Trophoblast cell (in vitro differentiated cells and primary cell): ENCODE measurements around the gene MCEE. TPM values are rescaled to one million over a fixed set of nuclear protein-coding genes. Genes with fewer than 3 reads are reported as not detected.
"Not testable (repeated sequence)": the region's sequence is repeated elsewhere in the genome, so short reads cannot be mapped to it uniquely, and the experiment has no call there.

Experiments
- DNase-seq, 2 donors: peaks; one replicate each; pipeline ENCODE4 v3.0.0-alpha.2; 2016
- H2AFZ ChIP-seq: 2 replicates; pipeline ENCODE4 v1.6.1; 2013; ENCODE audit warnings: low read length, moderate library complexity, mild to moderate bottlenecking; ENCODE audit not compliant: insufficient read depth, poor library complexity
- H2AK5ac ChIP-seq: 2 replicates; pipeline ENCODE4 v1.6.1; 2013; ENCODE audit warnings: mild to moderate bottlenecking, low read length
- H2BK120ac ChIP-seq: 2 replicates; pipeline ENCODE4 v1.6.1; 2013; ENCODE audit warnings: low read length, mild to moderate bottlenecking, moderate library complexity; ENCODE audit not compliant: insufficient read depth, poor library complexity
- H2BK12ac ChIP-seq: 2 replicates; pipeline ENCODE4 v1.6.1; 2013; ENCODE audit warnings: mild to moderate bottlenecking, low read length, moderate library complexity
- H2BK5ac ChIP-seq: 2 replicates; pipeline ENCODE4 v1.6.1; 2013; ENCODE audit warnings: low read length, low read depth, moderate library complexity, mild to moderate bottlenecking; ENCODE audit not compliant: poor library complexity
- H3K14ac ChIP-seq: 2 replicates; pipeline ENCODE4 v1.6.1; 2013; ENCODE audit warnings: mild to moderate bottlenecking, low read length
- H3K18ac ChIP-seq: 2 replicates; pipeline ENCODE4 v1.6.1; 2013; ENCODE audit warnings: mild to moderate bottlenecking, low read length
- H3K23ac ChIP-seq: 2 replicates; pipeline ENCODE4 v1.6.1; 2013; ENCODE audit warnings: low read length
- H3K27ac ChIP-seq: 2 replicates; pipeline ENCODE4 v1.5.1; 2013; ENCODE audit warnings: low read depth, mild to moderate bottlenecking, inconsistent platforms, low read length, moderate library complexity
- H3K27me3 ChIP-seq: 2 replicates; pipeline ENCODE4 v1.6.1; 2013; ENCODE audit warnings: inconsistent platforms, mild to moderate bottlenecking, low read length, moderate library complexity; ENCODE audit not compliant: insufficient read depth
- H3K36me3 ChIP-seq, 2 experiments: 1 replicate in 1 of 2; 2 replicates in 1 of 2; pipeline ENCODE4 v1.6.1; 2013; ENCODE audit warnings: low read length in 2 of 2, mild to moderate bottlenecking in 2 of 2, moderate library complexity in 1 of 2; ENCODE audit not compliant: insufficient read depth in 2 of 2, control insufficient read depth in 1 of 2
- H3K4ac ChIP-seq: 2 replicates; pipeline ENCODE4 v1.6.1; 2013; ENCODE audit warnings: low read depth, mild to moderate bottlenecking, low read length, moderate library complexity
- H3K4me1 ChIP-seq, 2 experiments: 1 replicate in 1 of 2; 2 replicates in 1 of 2; pipeline ENCODE4 v1.6.1; 2013; ENCODE audit warnings: low read length in 2 of 2, mild to moderate bottlenecking in 2 of 2, moderate library complexity in 1 of 2; ENCODE audit not compliant: insufficient read depth in 2 of 2, control insufficient read depth in 1 of 2
- H3K4me2 ChIP-seq: 2 replicates; pipeline ENCODE4 v1.6.1; 2013; ENCODE audit warnings: inconsistent platforms, mild to moderate bottlenecking, low read length, moderate library complexity
- H3K4me3 ChIP-seq: 2 replicates; pipeline ENCODE4 v1.5.1; 2013; ENCODE audit warnings: mild to moderate bottlenecking, low read depth, low read length, inconsistent platforms
- H3K79me1 ChIP-seq: one replicate; pipeline ENCODE4 v1.6.1; 2013; ENCODE audit warnings: low read length
- H3K79me2 ChIP-seq: 2 replicates; pipeline ENCODE4 v1.6.1; 2013; ENCODE audit warnings: low read length, mild to moderate bottlenecking; ENCODE audit not compliant: control insufficient read depth, insufficient read depth, poor library complexity
- H3K9ac ChIP-seq: 2 replicates; pipeline ENCODE4 v1.6.1; 2013; ENCODE audit warnings: mild to moderate bottlenecking, low read length
- H3K9me3 ChIP-seq: 2 replicates; pipeline ENCODE4 v1.6.1; 2013; ENCODE audit warnings: low read depth, mild to moderate bottlenecking, control low read depth, inconsistent platforms, low read length; ENCODE audit not compliant: insufficient read depth
- H4K12ac ChIP-seq: 2 replicates; pipeline ENCODE4 v1.6.1; 2013; ENCODE audit warnings: low read depth, mild to moderate bottlenecking, low read length, moderate library complexity
- H4K8ac ChIP-seq: 2 replicates; pipeline ENCODE4 v1.6.1; 2013; ENCODE audit warnings: low read depth, mild to moderate bottlenecking, low read length, moderate library complexity
- H4K91ac ChIP-seq: one replicate; pipeline ENCODE4 v1.6.1; 2013; ENCODE audit warnings: low read depth, mild to moderate bottlenecking, low read length, moderate library complexity
- WGBS: extraction: QIAGEN DNeasy Blood & Tissue Kit; methylation state at CpG from one replicate; pipeline ENCODE4 v1.1.7; 2013; ENCODE audit warnings: missing lambda C conversion rate; ENCODE audit not compliant: insufficient read length, insufficient coverage; ENCODE audit errors: extremely low coverage; 5-methylcytosine and 5-hydroxymethylcytosine counted together
- polyA plus RNA-seq: library from polyadenylated mRNA; stranded (reverse); fragments of 200-250 nt; gene quantifications from 2 replicates; pipeline ENCODE4 v1.2.3, GENCODE V29; 2013

The MCEE gene
- polyA plus RNA-seq = 20.1 and 20.4 TPM in 2 replicates

DNA sequence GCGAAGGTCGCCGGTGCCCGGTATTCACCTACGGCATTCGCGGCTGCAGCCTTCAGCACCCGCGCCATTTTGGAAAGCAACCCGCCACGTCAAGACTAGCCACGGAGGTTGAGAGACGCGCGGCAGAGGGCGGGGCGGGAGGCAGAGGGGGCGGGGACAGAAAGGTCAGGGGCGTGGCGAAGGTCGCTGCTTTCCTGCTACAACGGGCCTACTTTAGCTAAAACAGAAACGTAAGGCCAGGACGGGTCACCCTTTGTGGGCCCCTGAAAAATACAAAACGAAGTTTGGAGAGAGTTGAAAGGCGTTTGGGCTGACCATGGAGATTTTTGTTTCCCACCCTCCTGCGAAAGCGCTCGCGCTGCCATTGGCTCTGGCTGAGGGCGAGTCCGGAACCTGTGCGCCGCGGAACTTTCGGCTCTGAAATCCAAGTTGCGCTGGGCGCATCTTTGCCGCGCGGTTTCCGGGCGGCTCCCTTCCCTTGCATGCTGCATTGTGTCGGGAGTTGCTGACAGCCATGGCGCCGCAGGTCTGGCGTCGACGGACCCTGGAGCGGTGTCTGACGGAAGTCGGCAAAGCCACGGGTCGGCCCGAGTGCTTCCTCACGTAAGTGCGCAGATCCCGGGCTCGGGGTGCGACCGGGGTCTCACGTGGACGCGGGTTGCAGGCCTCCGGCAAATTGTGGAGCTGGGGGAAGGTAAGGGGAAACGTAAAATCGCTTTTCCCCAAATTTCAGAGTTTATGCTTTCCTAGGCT lies at the start of gene MCEE, which contains the start of gene MPHOSPH10:
MCEE (minus strand) TSS at position 78 of the 753 bp plus-strand sequence; CDS start at position 68, 10 bp downstream.
MPHOSPH10 (plus strand) TSS at position 483 of the 753 bp plus-strand sequence; CDS start at position 515, 32 bp downstream.
- Histone ChIP-seq H2AK5ac (peak within 1 kb of the TSS; percentile 75), H3K4me3 (peak within 1 kb of the TSS; percentile 82), H3K27ac (peak within 1 kb of the TSS; percentile 90), H2BK12ac (peak within 1 kb of the TSS; percentile 18), H3K36me3 (peaks cover 7 to 8% of the 10 kb centered on the region in 2 experiments), H3K14ac (peak within 1 kb of the TSS; percentile 92), H3K4me1 (peaks cover 6 to 7% of the 10 kb centered on the region in 2 experiments), H3K18ac (peak within 1 kb of the TSS; percentile 86), H2BK5ac (peak within 1 kb of the TSS; percentile 85), H3K23ac (no peak within 1 kb of the TSS), H3K79me1 (peaks cover 11% of the 10 kb centered on the region), H2AFZ (peak within 1 kb of the TSS; percentile 96), H3K79me2 (peaks cover 8% of the 10 kb centered on the region), H3K9me3 (no peaks in the 10 kb centered on the region), H2BK120ac (peak within 1 kb of the TSS; percentile 86), H4K91ac (peak within 1 kb of the TSS; percentile 94), H3K27me3 (no peaks in the 10 kb centered on the region), H3K4me2 (peak within 1 kb of the TSS; percentile 67), H4K8ac (peak within 1 kb of the TSS; percentile 89), H3K4ac (peak within 1 kb of the TSS; percentile 91), H3K9ac (peak within 1 kb of the TSS; percentile 88), H4K12ac (peak within 1 kb of the TSS; percentile 86)
- peak; percentile 91 to 95 for DNase-seq
- no CpG with 5 or more reads among the region's 67 CpGs for WGBS

DNA sequence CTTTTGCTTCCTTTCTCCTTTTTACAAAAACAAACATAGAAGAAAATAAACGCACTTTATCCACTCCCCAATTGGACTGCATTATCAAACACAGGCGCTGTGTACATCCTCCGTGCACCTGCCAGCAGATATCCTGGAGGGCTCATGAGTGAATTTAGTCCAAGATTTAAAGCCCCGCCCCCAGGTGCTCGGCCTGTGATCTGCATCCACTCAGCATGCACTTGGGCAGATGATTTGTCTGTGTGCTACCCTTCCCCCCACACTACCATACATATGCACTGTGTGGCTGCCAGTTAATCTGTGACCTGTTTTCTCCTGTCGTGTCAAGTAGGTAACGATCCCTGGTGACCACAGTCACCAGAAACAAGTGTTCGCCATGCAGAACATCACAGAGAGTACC lies 48.8 kb upstream of the MCEE start:
- not testable (repeated sequence) for H2AFZ ChIP-seq, DNase-seq, H2AK5ac ChIP-seq, H2BK12ac ChIP-seq, H3K79me2 ChIP-seq, H2BK120ac ChIP-seq, H4K12ac ChIP-seq, H3K9me3 ChIP-seq, H3K36me3 ChIP-seq, H3K14ac ChIP-seq, H3K4me1 ChIP-seq, H3K4me2 ChIP-seq, H4K8ac ChIP-seq, H3K4ac ChIP-seq, H3K4me3 ChIP-seq, H3K18ac ChIP-seq, H4K91ac ChIP-seq, H3K27me3 ChIP-seq, H2BK5ac ChIP-seq, H3K27ac ChIP-seq, H3K79me1 ChIP-seq, H3K9ac ChIP-seq
- WGBS = no CpG with 5 or more reads among the region's 8 CpGs
- H3K23ac ChIP-seq = peak overlapping the region; percentile 81

GRCh38 chr2:71174207-71174606 lies 44.2 kb upstream of the MCEE start:
- no peaks in the 10 kb centered on the region for H3K27me3 ChIP-seq

DNA sequence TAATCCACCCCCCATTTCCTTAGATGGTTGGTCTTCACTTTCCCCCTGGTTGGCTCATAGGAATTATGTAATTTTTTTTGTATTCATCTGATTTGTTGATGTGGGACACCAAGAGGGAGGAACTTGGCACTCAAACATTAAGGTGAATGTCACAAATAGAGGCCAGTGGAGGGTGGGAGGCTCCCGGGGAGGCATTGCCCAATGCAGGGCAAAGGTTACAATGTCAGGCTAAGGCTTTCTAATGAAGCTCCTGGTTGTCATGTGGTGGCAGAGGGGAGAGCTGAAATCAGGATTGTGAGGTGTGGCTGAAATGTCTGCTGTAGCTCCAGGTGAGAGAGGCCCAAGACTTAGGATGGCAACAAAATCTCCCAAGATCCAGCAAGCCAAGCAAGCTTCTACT lies 43.1 kb upstream of the MCEE start:
- H3K23ac ChIP-seq = no peak overlapping the region
- no peak overlapping the region for H2AFZ ChIP-seq
- no peak overlapping the region for H4K91ac ChIP-seq
- no peak overlapping the region for H2AK5ac ChIP-seq
- no peaks in the 10 kb centered on the region for H3K9me3 ChIP-seq
- no peak overlapping the region for H2BK5ac ChIP-seq
- H3K4me2 ChIP-seq = no peak overlapping the region
- H3K18ac ChIP-seq = no peak overlapping the region
- no peak overlapping the region for H2BK12ac ChIP-seq
- H3K36me3 ChIP-seq = no peaks in the 10 kb centered on the region
- H2BK120ac ChIP-seq = no peak overlapping the region
- no peak overlapping the region for H3K27ac ChIP-seq
- H3K79me1 ChIP-seq = no peaks in the 10 kb centered on the region
- no peak overlapping the region for H3K9ac ChIP-seq
- no peak overlapping the region for H4K8ac ChIP-seq
- H3K27me3 ChIP-seq = no peaks in the 10 kb centered on the region
- no peak overlapping the region for H3K14ac ChIP-seq
- H3K4me1 ChIP-seq = no peaks in the 10 kb centered on the region
- H3K4me3 ChIP-seq = no peak overlapping the region
- H3K79me2 ChIP-seq = no peaks in the 10 kb centered on the region
- WGBS = no CpG with 5 or more reads among the region's 1 CpG
- H3K4ac ChIP-seq = no peak overlapping the region
- DNase-seq = no peak
- no peak overlapping the region for H4K12ac ChIP-seq

More at GRCh38 chr2:71174207-71174606, 44.2 kb upstream of the MCEE start:
- H2BK120ac ChIP-seq = no peak overlapping the region
- H4K8ac ChIP-seq = no peak overlapping the region
- no CpG with 5 or more reads among the region's 3 CpGs for WGBS
- H3K4me1 ChIP-seq = no peaks in the 10 kb centered on the region
- H3K23ac ChIP-seq = no peak overlapping the region
- no peak overlapping the region for H3K4me2 ChIP-seq
- H3K14ac ChIP-seq = no peak overlapping the region
- no peak overlapping the region for H3K27ac ChIP-seq
- no peak overlapping the region for H2BK5ac ChIP-seq
- no peak overlapping the region for H3K4me3 ChIP-seq
- DNase-seq = no peak
- no peak overlapping the region for H2AK5ac ChIP-seq
- H2BK12ac ChIP-seq = no peak overlapping the region
- no peaks in the 10 kb centered on the region for H3K79me1 ChIP-seq
- H3K9me3 ChIP-seq = no peaks in the 10 kb centered on the region
- H4K91ac ChIP-seq = no peak overlapping the region
- no peaks in the 10 kb centered on the region for H3K36me3 ChIP-seq
- no peak overlapping the region for H3K4ac ChIP-seq
- no peak overlapping the region for H3K18ac ChIP-seq
- H3K79me2 ChIP-seq = no peaks in the 10 kb centered on the region
- H2AFZ ChIP-seq = no peak overlapping the region
- H3K9ac ChIP-seq = no peak overlapping the region
- no peak overlapping the region for H4K12ac ChIP-seq
